Activated B cell treated with CpG ODN at 0.5 μM for 24 hours (primary cell): ENCODE results near the gene UNC93B1. TPM values are rescaled to one million over a fixed set of nuclear protein-coding genes. Genes with fewer than 3 reads are reported as not detected.

Source experiments
- ATAC-seq: fragments of 200-7000 bp; cut with Tn5 transposase; one replicate; pipeline ENCODE4 v1.10.0; 2021; ENCODE audit warnings: low read depth, mild to moderate bottlenecking, moderate library complexity
- CTCF ChIA-PET: fragments of 350-600 bp; sonication (Branson Sonifier 250); formaldehyde crosslinking; loops from one replicate; lab custom pipeline; 2021; ENCODE audit warnings: antibody characterized with exemption; lab: Charles Lee
- POLR2A ChIA-PET: fragments of 350-600 bp; sonication (Branson Sonifier 250); formaldehyde crosslinking; loops from one replicate; lab custom pipeline; 2021; ENCODE audit warnings: antibody characterized with exemption; lab: Charles Lee
- DNase-seq: peaks from one replicate; pipeline ENCODE4 v3.0.0; 2022
- H3K27ac Mint-ChIP-seq: one replicate; pipeline ENCODE4 v1.8.0; 2020; ENCODE audit warnings: mixed read lengths
- H3K27me3 Mint-ChIP-seq: one replicate; pipeline ENCODE4 v1.8.0; 2021; ENCODE audit warnings: mixed read lengths
- H3K36me3 Mint-ChIP-seq: one replicate; pipeline ENCODE4 v1.8.0; 2021; ENCODE audit warnings: low read depth, mixed read lengths
- H3K4me1 Mint-ChIP-seq: one replicate; pipeline ENCODE4 v1.8.0; 2021; ENCODE audit warnings: mixed read lengths
- H3K4me3 Mint-ChIP-seq: one replicate; pipeline ENCODE4 v1.8.0; 2020; ENCODE audit warnings: mild to moderate bottlenecking, mixed read lengths
- H3K9me3 Mint-ChIP-seq: one replicate; pipeline ENCODE4 v1.8.0; 2020; ENCODE audit warnings: mixed read lengths
- intact Hi-C: fragments of 100-400 bp; cut with micrococcal nuclease; formaldehyde crosslinking; loops from one replicate; pipeline ENCODE4 v1.15.1; 2024
- total RNA-seq: library from RNA; stranded (reverse); gene quantifications from 2 replicates; pipeline ENCODE4 v1.2.3, GENCODE V29; 2022
- TF ChIP-seq, protein P1 (sequence below): fragments of 200-600 bp; IDR thresholded peaks from one replicate; pipeline ENCODE4 v1.8.0; 2022; ENCODE audit warnings: antibody characterized with exemption, mild to moderate bottlenecking

The UNC93B1 gene
- total RNA-seq, 1 donor from 2014 or later = 133 TPM

- TF ChIP-seq, protein P1, sequence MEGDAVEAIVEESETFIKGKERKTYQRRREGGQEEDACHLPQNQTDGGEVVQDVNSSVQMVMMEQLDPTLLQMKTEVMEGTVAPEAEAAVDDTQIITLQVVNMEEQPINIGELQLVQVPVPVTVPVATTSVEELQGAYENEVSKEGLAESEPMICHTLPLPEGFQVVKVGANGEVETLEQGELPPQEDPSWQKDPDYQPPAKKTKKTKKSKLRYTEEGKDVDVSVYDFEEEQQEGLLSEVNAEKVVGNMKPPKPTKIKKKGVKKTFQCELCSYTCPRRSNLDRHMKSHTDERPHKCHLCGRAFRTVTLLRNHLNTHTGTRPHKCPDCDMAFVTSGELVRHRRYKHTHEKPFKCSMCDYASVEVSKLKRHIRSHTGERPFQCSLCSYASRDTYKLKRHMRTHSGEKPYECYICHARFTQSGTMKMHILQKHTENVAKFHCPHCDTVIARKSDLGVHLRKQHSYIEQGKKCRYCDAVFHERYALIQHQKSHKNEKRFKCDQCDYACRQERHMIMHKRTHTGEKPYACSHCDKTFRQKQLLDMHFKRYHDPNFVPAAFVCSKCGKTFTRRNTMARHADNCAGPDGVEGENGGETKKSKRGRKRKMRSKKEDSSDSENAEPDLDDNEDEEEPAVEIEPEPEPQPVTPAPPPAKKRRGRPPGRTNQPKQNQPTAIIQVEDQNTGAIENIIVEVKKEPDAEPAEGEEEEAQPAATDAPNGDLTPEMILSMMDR = no peak
- ChIA-PET POLR2A (no interaction called here), CTCF (no interaction called here)
- Mint-ChIP-seq H3K27me3 (no peaks in the 10 kb centered on the region), H3K27ac (no peak overlapping the region), H3K36me3 (no peaks in the 10 kb centered on the region), H3K9me3 (peaks cover 2% of the 10 kb centered on the region), H3K4me3 (no peak overlapping the region), H3K4me1 (no peaks in the 10 kb centered on the region)
- DNase-seq (no peak), ATAC-seq (no peak)
- intact Hi-C loops = no loop called here
Measured at GRCh38 chr11:68022531-68022930, 18.6 kb upstream of the UNC93B1 start.

DNA sequence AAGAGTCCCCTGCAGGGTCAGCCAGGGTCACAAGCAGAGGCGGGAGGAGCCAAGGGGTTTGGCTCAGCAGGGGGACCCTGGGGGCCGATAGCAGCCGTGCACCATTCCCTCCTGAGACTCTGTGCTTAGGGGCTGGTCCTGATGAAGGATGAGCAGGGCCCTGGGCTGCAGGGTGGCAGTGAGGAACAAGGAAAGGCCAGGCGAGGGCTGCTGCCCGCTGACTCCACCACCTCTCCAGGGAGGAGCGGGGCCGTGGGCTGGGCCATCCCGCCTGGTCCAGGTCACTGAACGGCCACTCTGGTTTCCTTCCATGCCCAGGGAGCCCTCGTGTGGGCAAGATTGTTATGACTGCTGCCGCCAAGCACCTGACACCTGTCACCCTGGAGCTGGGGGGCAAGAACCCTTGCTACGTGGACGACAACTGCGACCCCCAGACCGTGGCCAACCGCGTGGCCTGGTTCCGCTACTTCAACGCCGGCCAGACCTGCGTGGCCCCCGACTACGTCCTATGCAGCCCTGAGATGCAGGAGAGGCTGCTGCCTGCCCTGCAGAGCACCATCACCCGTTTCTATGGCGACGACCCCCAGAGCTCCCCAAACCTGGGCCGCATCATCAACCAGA is 17.4 kb upstream of the UNC93B1 start:
- H3K4me1 Mint-ChIP-seq = no peaks in the 10 kb centered on the region
- peaks cover 2% of the 10 kb centered on the region for H3K9me3 Mint-ChIP-seq
- DNase-seq = no peak
- TF ChIP-seq, protein P1 = no peak
- H3K27me3 Mint-ChIP-seq = no peaks in the 10 kb centered on the region
- H3K27ac Mint-ChIP-seq = no peak overlapping the region
- H3K4me3 Mint-ChIP-seq = no peak overlapping the region
- ChIA-PET POLR2A (no interaction called here), CTCF (interaction anchor here (1.9 kb wide), 1 partner anchor 11 kb away, joined by 5 read pairs; the partner anchor contains the start of gene ALDH3B1)
- no peaks in the 10 kb centered on the region for H3K36me3 Mint-ChIP-seq
- no peak for ATAC-seq
- intact Hi-C loops = no loop called here

- Mint-ChIP-seq H3K36me3 (no peaks in the 10 kb centered on the region), H3K4me3 (no peak overlapping the region), H3K27me3 (no peaks in the 10 kb centered on the region), H3K27ac (no peak overlapping the region), H3K4me1 (no peaks in the 10 kb centered on the region), H3K9me3 (peaks cover 2% of the 10 kb centered on the region)
- DNase-seq (no peak), ATAC-seq (no peak)
- intact Hi-C loops = no loop called here
- POLR2A ChIA-PET = no interaction called here
- CTCF ChIA-PET = interaction anchor here (1.9 kb wide), 1 partner anchor 10 kb away, joined by 5 read pairs; the partner anchor contains the start of gene ALDH3B1
- TF ChIP-seq, protein P1 = no peak
Measured at GRCh38 chr11:68020575-68020974, 16.7 kb upstream of the UNC93B1 start.

DNA sequence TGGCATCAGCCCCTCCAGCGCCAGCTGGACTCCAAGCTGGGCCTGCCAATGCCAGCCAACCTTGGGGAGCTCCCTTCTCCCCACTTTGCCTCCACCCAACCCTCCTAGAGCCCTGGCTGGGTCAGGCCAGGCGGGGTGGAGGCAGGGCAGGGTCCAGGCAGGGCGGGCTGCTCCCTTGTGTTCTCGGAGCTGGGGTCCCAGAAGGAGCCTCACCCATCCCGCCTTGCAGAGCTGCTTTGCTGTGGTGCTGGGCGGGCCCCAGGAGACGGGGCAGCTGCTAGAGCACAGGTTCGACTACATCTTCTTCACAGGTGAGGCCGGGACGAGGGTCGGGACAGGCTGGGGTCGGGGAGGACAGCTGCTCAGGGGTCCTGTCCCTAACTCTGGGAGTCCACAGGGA is 15.6 kb upstream of the UNC93B1 start:
- ATAC-seq (no peak), DNase-seq (no peak)
- intact Hi-C loops = no loop called here
- no peak overlapping the region for H3K27ac Mint-ChIP-seq
- H3K27me3 Mint-ChIP-seq = no peaks in the 10 kb centered on the region
- TF ChIP-seq, protein P1 = no peak
- H3K4me1 Mint-ChIP-seq = no peaks in the 10 kb centered on the region
- CTCF ChIA-PET = interaction anchor here (1.9 kb wide), 1 partner anchor 9 kb away, joined by 5 read pairs; the partner anchor contains the start of gene ALDH3B1
- POLR2A ChIA-PET = no interaction called here
- H3K36me3 Mint-ChIP-seq = no peaks in the 10 kb centered on the region
- H3K4me3 Mint-ChIP-seq = no peak overlapping the region
- H3K9me3 Mint-ChIP-seq = no peaks in the 10 kb centered on the region

- H3K4me3 Mint-ChIP-seq = no peak overlapping the region
- no peak overlapping the region for H3K27ac Mint-ChIP-seq
- no peaks in the 10 kb centered on the region for H3K9me3 Mint-ChIP-seq
- no peaks in the 10 kb centered on the region for H3K4me1 Mint-ChIP-seq
- H3K36me3 Mint-ChIP-seq = no peaks in the 10 kb centered on the region
- intact Hi-C loops = no loop called here
- DNase-seq (no peak), ATAC-seq (no peak)
- CTCF ChIA-PET = no interaction called here
- POLR2A ChIA-PET = no interaction called here
- TF ChIP-seq, protein P1 = no peak
- H3K27me3 Mint-ChIP-seq = no peaks in the 10 kb centered on the region
Measured at GRCh38 chr11:68018730-68019190, 14.9 kb upstream of the UNC93B1 start.
